Thyroid gland (tissue), 4 donors: ENCODE measurements around the gene SLC7A5. TPM values are rescaled to one million over a fixed set of nuclear protein-coding genes. Genes with fewer than 3 reads are reported as not detected.
"Not testable (repeated sequence)": the region's sequence is repeated elsewhere in the genome, so short reads cannot be mapped to it uniquely, and the experiment has no call there.

ENCODE experiments used
- DNase-seq, 2 donors: peaks; one replicate each; pipeline ENCODE4 v3.0.0-alpha.2; 2019
- H3K27ac ChIP-seq, 3 donors: fragments of 200-600 bp; sonication (generic); 1 replicate in 2 of 3; 2 replicates in 1 of 3; pipeline ENCODE4 v1.5.1; 2016 to 2019; ENCODE audit warnings: mild to moderate bottlenecking in 1 of 3, moderate library complexity in 1 of 3
- H3K27me3 ChIP-seq: fragments of 200-600 bp; sonication (generic); one replicate; pipeline ENCODE4 v1.5.1; 2019
- H3K36me3 ChIP-seq, 2 donors: fragments of 200-600 bp; sonication (generic); one replicate each; pipeline ENCODE4 v1.5.1; 2016 to 2019
- H3K4me1 ChIP-seq, 2 donors: fragments of 200-600 bp; sonication (generic); one replicate each; pipeline ENCODE4 v1.5.1; 2017 to 2019
- H3K4me3 ChIP-seq, 3 donors: fragments of 200-600 bp; sonication (generic); replicated peaks in 1 of 3; 1 replicate in 2 of 3; 2 replicates in 1 of 3; pipeline ENCODE4 v1.5.1; 2016; ENCODE audit warnings: mild to moderate bottlenecking in 1 of 3
- H3K9me3 ChIP-seq: fragments of 200-600 bp; sonication (generic); one replicate; pipeline ENCODE4 v1.5.1; 2017
- CTCF ChIP-seq, 6 experiments: fragments of 200-600 bp in 3 of 6; fragments of 450-650 bp in 3 of 6; sonication (generic) in 3 of 6; IDR thresholded peaks; one replicate each; pipeline ENCODE4 v1.5.1; 2016 to 2019; ENCODE audit warnings: antibody characterized with exemption in 6 of 6, mild to moderate bottlenecking in 2 of 6, inconsistent platforms in 1 of 6, moderate library complexity in 1 of 6
- POLR2A ChIP-seq, 2 donors: fragments of 450-650 bp; IDR thresholded peaks; one replicate each; pipeline ENCODE4 v1.6.1; 2017; ENCODE audit warnings: antibody characterized with exemption in 2 of 2, mild to moderate bottlenecking in 2 of 2, moderate library complexity in 1 of 2
- WGBS, 2 donors: methylation state at CpG; one replicate each; pipeline ENCODE4 v1.1.5; 2017; 5-methylcytosine and 5-hydroxymethylcytosine counted together
- intact Hi-C: fragments of 100-400 bp; cut with DNase I; formaldehyde crosslinking; loops from one replicate; pipeline ENCODE4 v1.15.1; 2023
- total RNA-seq, 4 donors: library from RNA; depleted of rRNA; stranded (reverse); fragments of >200 nt; gene quantifications; one replicate each; pipeline ENCODE4 v1.2.3, GENCODE V29; 2016

Gene SLC7A5
- total RNA-seq, 4 donors from 2014 or later = 1.1 to 5.2 (median 2.2) TPM

- Histone ChIP-seq H3K27me3 (no peaks in the 10 kb centered on the region), H3K36me3 (no peaks in the 10 kb centered on the region), H3K4me3 (no peak overlapping the region), H3K27ac (no peak overlapping the region), H3K4me1 (peaks cover 0 to 10% of the 10 kb centered on the region in 2 donors), H3K9me3 (no peaks in the 10 kb centered on the region)
- 89 to 92% methylated on average over 29 of the region's 29 CpGs for WGBS, 2 donors
- no peak for TF ChIP-seq POLR2A (IDR thresholded peaks at IDR 0.05)
- intact Hi-C loops = no loop called here
- no peak for DNase-seq
Measured at GRCh38 chr16:87882436-87883019, 13.2 kb upstream of the SLC7A5 start.

- no peak overlapping the region for H3K27ac ChIP-seq
- intact Hi-C loops = no loop called here
- H3K9me3 ChIP-seq = no peaks in the 10 kb centered on the region
- peaks cover 0 to 10% of the 10 kb centered on the region in 2 donors for H3K4me1 ChIP-seq
- 54 to 64% methylated on average over 24 of the region's 24 CpGs for WGBS, 2 donors
- no peaks in the 10 kb centered on the region for H3K27me3 ChIP-seq
- no peak for TF ChIP-seq POLR2A (IDR thresholded peaks at IDR 0.05)
- no peak for TF ChIP-seq CTCF (IDR thresholded peaks at IDR 0.05)
- DNase-seq = no peak
- no peak overlapping the region for H3K4me3 ChIP-seq
- H3K36me3 ChIP-seq = no peaks in the 10 kb centered on the region
Measured at GRCh38 chr16:87881324-87882200, 12.3 kb upstream of the SLC7A5 start.

GRCh38 chr16:87880117-87880696 lies 10.9 kb upstream of the SLC7A5 start:
- peaks cover 0 to 5% of the 10 kb centered on the region in 2 donors for H3K4me1 ChIP-seq
- 52 to 68% methylated on average over 14 to 17 of the region's 17 CpGs for WGBS, 2 donors
- H3K27me3 ChIP-seq = no peaks in the 10 kb centered on the region
- intact Hi-C loops = no loop called here
- H3K4me3 ChIP-seq = no peak overlapping the region
- H3K9me3 ChIP-seq = no peaks in the 10 kb centered on the region
- no peak for DNase-seq
- H3K27ac ChIP-seq = no peak overlapping the region
- no peak for TF ChIP-seq CTCF (IDR thresholded peaks at IDR 0.05)
- TF ChIP-seq POLR2A (IDR thresholded peaks at IDR 0.05) = no peak
- no peaks in the 10 kb centered on the region for H3K36me3 ChIP-seq

GRCh38 chr16:87879411-87880013 lies 10.2 kb upstream of the SLC7A5 start:
- H3K9me3 ChIP-seq, intact Hi-C loops, H3K36me3 ChIP-seq, H3K27me3 ChIP-seq, H3K4me3 ChIP-seq, DNase-seq, H3K4me1 ChIP-seq, H3K27ac ChIP-seq: not testable (repeated sequence)
- whole genome bisulfite sequencing, 2 donors = 89 to 91% methylated on average over 5 of the region's 5 CpGs

GRCh38 chr16:87878704-87879103 lies 9.4 kb upstream of the SLC7A5 start:
- no peaks in the 10 kb centered on the region for H3K27me3 ChIP-seq
- no peak overlapping the region for H3K4me3 ChIP-seq
- H3K27ac ChIP-seq = no peak overlapping the region
- no peaks in the 10 kb centered on the region for H3K36me3 ChIP-seq
- no peak for DNase-seq
- TF ChIP-seq POLR2A (IDR thresholded peaks at IDR 0.05) = no peak
- no peak for TF ChIP-seq CTCF (IDR thresholded peaks at IDR 0.05)
- intact Hi-C loops = no loop called here
- no peaks in the 10 kb centered on the region for H3K4me1 ChIP-seq
- H3K9me3 ChIP-seq = no peaks in the 10 kb centered on the region
- 75 to 76% methylated on average over 5 of the region's 5 CpGs for WGBS, 2 donors
